ENCODE results near the gene RBBP8.

- TF ChIP-seq ZBTB7A (IDR thresholded peaks at IDR 0.05; ENCODE audit: low read depth): no peak
- TF ChIP-seq RAD21 (IDR thresholded peaks at IDR 0.05; ENCODE audit: low read depth): no peak
- no peak for TF ChIP-seq CREB1 (IDR thresholded peaks at IDR 0.05; ENCODE audit: low read depth)
- peak; percentile 96 for TF ChIP-seq NFIC (IDR thresholded peaks at IDR 0.05)
- TF ChIP-seq REST (IDR thresholded peaks at IDR 0.05; ENCODE audit: low read depth): no peak
- no peak for TF ChIP-seq MAX (IDR thresholded peaks at IDR 0.05)
- peak; percentile 26; the same call in 1 of the 2 replicates for TF ChIP-seq TEAD4 (IDR thresholded peaks at IDR 0.05)
Measured at GRCh38 chr18:22921772-22922171, 11.4 kb upstream of the RBBP8 start.
